HEK293 (cell line): Measurements from ENCODE around the gene TRAM2.

Experiments used
- EGR2 ChIP-seq: fragments of 450-650 bp; formaldehyde crosslinking; IDR thresholded peaks from 2 replicates; pipeline ENCODE4 v1.5.1; 2016; ENCODE audit warnings: low read depth, missing biosample characterization, missing genetic modification characterization
- KLF10 ChIP-seq: fragments of 450-650 bp; IDR thresholded peaks from 2 replicates; pipeline ENCODE4 v1.5.1; 2018; ENCODE audit warnings: missing biosample characterization, mild to moderate bottlenecking, missing genetic modification characterization
- KLF17 ChIP-seq: fragments of 450-650 bp; formaldehyde crosslinking; IDR thresholded peaks from 2 replicates; pipeline ENCODE4 v1.5.1; 2016; ENCODE audit warnings: missing biosample characterization, missing genetic modification characterization
- KLF8 ChIP-seq: fragments of 450-650 bp; formaldehyde crosslinking; IDR thresholded peaks from 2 replicates; pipeline ENCODE4 v1.5.1; 2016; ENCODE audit warnings: missing biosample characterization, missing genetic modification characterization
- KLF9 ChIP-seq: fragments of 450-650 bp; formaldehyde crosslinking; IDR thresholded peaks from 2 replicates; pipeline ENCODE4 v1.5.1; 2016; ENCODE audit warnings: missing biosample characterization, missing genetic modification characterization, low read depth
- PATZ1 ChIP-seq: fragments of 450-650 bp; formaldehyde crosslinking; IDR thresholded peaks from 2 replicates; pipeline ENCODE4 v1.5.1; 2016; ENCODE audit warnings: missing biosample characterization, missing genetic modification characterization
- SP3 ChIP-seq: fragments of 450-650 bp; formaldehyde crosslinking; IDR thresholded peaks from 2 replicates; pipeline ENCODE4 v1.5.1; 2016; ENCODE audit warnings: missing biosample characterization, missing genetic modification characterization
- TCF7L2 ChIP-seq: IDR thresholded peaks from 2 replicates; pipeline ENCODE4 v1.6.1; 2011; ENCODE audit warnings: low read depth, mild to moderate bottlenecking, inconsistent platforms, low read length, moderate library complexity, borderline replicate concordance
- ZBTB20 ChIP-seq: fragments of 450-650 bp; formaldehyde crosslinking; IDR thresholded peaks from 2 replicates; pipeline ENCODE4 v1.5.1; 2016; ENCODE audit warnings: missing biosample characterization, missing genetic modification characterization
- ZBTB8A ChIP-seq: fragments of 450-650 bp; formaldehyde crosslinking; IDR thresholded peaks from 2 replicates; pipeline ENCODE4 v1.5.1; 2016; ENCODE audit warnings: missing biosample characterization, missing genetic modification characterization
- ZFHX2 ChIP-seq: fragments of 450-650 bp; formaldehyde crosslinking; conservative IDR thresholded peaks from 2 replicates; pipeline ENCODE4 v1.5.1; 2016; ENCODE audit warnings: missing biosample characterization, missing genetic modification characterization
- ZNF10 ChIP-seq: fragments of 450-650 bp; formaldehyde crosslinking; IDR thresholded peaks from 2 replicates; pipeline ENCODE4 v1.5.1; 2017; ENCODE audit warnings: missing biosample characterization, missing genetic modification characterization
- ZNF202 ChIP-seq: fragments of 450-650 bp; formaldehyde crosslinking; IDR thresholded peaks from 2 replicates; pipeline ENCODE4 v1.5.1; 2016; ENCODE audit warnings: missing biosample characterization, missing genetic modification characterization, borderline replicate concordance
- ZNF274 ChIP-seq, 2 experiments: fragments of 200-500 bp in 1 of 2; fragments of 450-650 bp in 1 of 2; sonication (Bioruptor generic) in 1 of 2; formaldehyde crosslinking in 1 of 2; IDR thresholded peaks; 2 replicates each; pipeline versions ENCODE4 v1.5.1 to v1.6.1; 2014 to 2016; ENCODE audit warnings: borderline replicate concordance in 1 of 2, inconsistent platforms in 1 of 2, low read length in 1 of 2, missing biosample characterization in 1 of 2, missing genetic modification characterization in 1 of 2
- ZNF292 ChIP-seq: fragments of 450-650 bp; formaldehyde crosslinking; IDR thresholded peaks from 2 replicates; pipeline ENCODE4 v1.5.1; 2016; ENCODE audit warnings: low read depth, missing biosample characterization, missing genetic modification characterization, borderline replicate concordance
- ZNF341 ChIP-seq: fragments of 450-650 bp; formaldehyde crosslinking; IDR thresholded peaks from 2 replicates; pipeline ENCODE4; 2016; ENCODE audit warnings: low read depth, missing biosample characterization, missing genetic modification characterization
- ZNF514 ChIP-seq: fragments of 450-650 bp; formaldehyde crosslinking; IDR thresholded peaks from 2 replicates; pipeline ENCODE4 v1.5.1; 2016; ENCODE audit warnings: missing biosample characterization, missing genetic modification characterization
- ZNF521 ChIP-seq: fragments of 450-650 bp; formaldehyde crosslinking; IDR thresholded peaks from 2 replicates; pipeline ENCODE4 v1.5.1; 2017; ENCODE audit warnings: missing biosample characterization, mild to moderate bottlenecking, missing genetic modification characterization
- ZNF639 ChIP-seq: fragments of 450-650 bp; formaldehyde crosslinking; IDR thresholded peaks from 2 replicates; pipeline ENCODE4 v1.5.1; 2016; ENCODE audit warnings: missing biosample characterization, missing genetic modification characterization
- ZNF701 ChIP-seq: fragments of 450-650 bp; formaldehyde crosslinking; IDR thresholded peaks from 2 replicates; pipeline ENCODE4 v1.5.1; 2016; ENCODE audit warnings: missing biosample characterization, missing genetic modification characterization
- ZNF747 ChIP-seq: fragments of 450-650 bp; formaldehyde crosslinking; IDR thresholded peaks from 2 replicates; pipeline ENCODE4 v1.5.1; 2016; ENCODE audit warnings: missing biosample characterization, missing genetic modification characterization
- ZSCAN23 ChIP-seq: fragments of 450-650 bp; formaldehyde crosslinking; IDR thresholded peaks from 2 replicates; pipeline ENCODE4 v1.5.1; 2016; ENCODE audit warnings: missing biosample characterization, missing genetic modification characterization
- TF ChIP-seq, protein P1 (sequence below): fragments of 450-650 bp; formaldehyde crosslinking; IDR thresholded peaks from 2 replicates; pipeline ENCODE4 v1.5.1; 2016; ENCODE audit warnings: missing biosample characterization, missing genetic modification characterization
- TF ChIP-seq, protein P2 (sequence below): IDR thresholded peaks from 2 replicates; pipeline ENCODE4 v1.6.1; 2011; ENCODE audit warnings: mild to moderate bottlenecking, low read depth, low read length, borderline replicate concordance
- TF ChIP-seq, protein P3 (sequence below): sonication (generic); formaldehyde crosslinking; IDR thresholded peaks from 2 replicates; pipeline ENCODE4 v1.8.1; 2022; ENCODE audit warnings: mild to moderate bottlenecking, moderate library complexity, missing genetic modification reagents
- TF ChIP-seq, protein P4 (sequence below): fragments of 450-650 bp; formaldehyde crosslinking; IDR thresholded peaks from 2 replicates; pipeline ENCODE4 v1.5.1; 2016; ENCODE audit warnings: missing biosample characterization, missing genetic modification characterization
- TF ChIP-seq, protein P5 (sequence below): fragments of 450-650 bp; formaldehyde crosslinking; IDR thresholded peaks from 2 replicates; pipeline ENCODE4 v1.5.1; 2017; ENCODE audit warnings: missing biosample characterization, missing genetic modification characterization

TRAM2 gene

DNA sequence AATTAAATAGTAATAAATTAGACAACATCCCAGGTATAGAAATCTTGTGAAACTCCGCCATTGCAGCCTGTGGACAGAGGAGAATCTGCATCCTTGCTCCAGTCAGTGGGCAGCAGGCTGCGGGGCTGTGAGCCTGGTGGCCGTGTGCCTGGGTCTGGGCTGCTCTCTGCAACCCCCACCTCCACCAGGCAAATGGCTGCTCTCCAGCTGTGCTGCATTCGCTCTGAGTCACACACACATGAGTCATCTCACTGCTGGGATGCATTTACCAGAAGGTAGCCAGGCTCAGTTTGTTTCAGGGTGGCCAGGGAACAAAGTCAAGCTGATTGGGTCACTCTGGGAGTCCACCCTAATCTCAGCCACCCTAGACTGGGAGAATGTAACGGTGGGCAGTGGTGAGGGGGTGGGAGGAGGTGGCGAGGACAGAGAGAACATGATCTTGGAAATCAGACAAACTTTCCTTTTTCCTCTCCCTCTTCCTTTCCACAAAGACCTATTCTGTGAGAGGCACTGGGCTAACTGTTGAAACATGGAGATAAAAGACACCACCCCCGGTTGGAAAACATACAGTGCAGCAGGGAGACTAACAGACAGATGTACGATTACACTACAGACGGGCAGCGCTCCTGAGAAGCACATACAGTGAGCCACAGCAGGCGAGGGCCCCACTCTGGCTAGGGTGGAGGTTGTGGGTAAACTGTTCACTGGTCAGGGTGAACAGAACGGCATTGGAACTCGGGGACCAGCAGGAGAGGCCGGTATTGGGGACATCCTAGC is 59.2 kb downstream of the TRAM2 start (continued):
- 0 out of 2 replicates have a peak, but pooled peaks have one; percentile 18 for TF ChIP-seq SP3 (tag by site-specific recombination)
- TF ChIP-seq ZFHX2: peak; percentile 75
- TF ChIP-seq KLF9 (tag by site-specific recombination): peak; percentile 29; the same call in 1 of the 2 replicates
- no peak for TF ChIP-seq ZNF202 (tag by site-specific recombination)
- peak; percentile 85 for TF ChIP-seq KLF17 (tag by site-specific recombination)
- no peak for TF ChIP-seq ZNF514 (tag by site-specific recombination)
- TF ChIP-seq ZSCAN23: no peak
- TF ChIP-seq, protein P1, sequence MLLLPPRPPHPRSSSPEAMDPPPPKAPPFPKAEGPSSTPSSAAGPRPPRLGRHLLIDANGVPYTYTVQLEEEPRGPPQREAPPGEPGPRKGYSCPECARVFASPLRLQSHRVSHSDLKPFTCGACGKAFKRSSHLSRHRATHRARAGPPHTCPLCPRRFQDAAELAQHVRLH: 0 out of 2 replicates have a peak, but pooled peaks have one; percentile 33
- TF ChIP-seq, protein P2, sequence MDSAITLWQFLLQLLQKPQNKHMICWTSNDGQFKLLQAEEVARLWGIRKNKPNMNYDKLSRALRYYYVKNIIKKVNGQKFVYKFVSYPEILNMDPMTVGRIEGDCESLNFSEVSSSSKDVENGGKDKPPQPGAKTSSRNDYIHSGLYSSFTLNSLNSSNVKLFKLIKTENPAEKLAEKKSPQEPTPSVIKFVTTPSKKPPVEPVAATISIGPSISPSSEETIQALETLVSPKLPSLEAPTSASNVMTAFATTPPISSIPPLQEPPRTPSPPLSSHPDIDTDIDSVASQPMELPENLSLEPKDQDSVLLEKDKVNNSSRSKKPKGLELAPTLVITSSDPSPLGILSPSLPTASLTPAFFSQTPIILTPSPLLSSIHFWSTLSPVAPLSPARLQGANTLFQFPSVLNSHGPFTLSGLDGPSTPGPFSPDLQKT: no peak
- TF ChIP-seq TCF7L2: no peak
- TF ChIP-seq, protein P3, sequence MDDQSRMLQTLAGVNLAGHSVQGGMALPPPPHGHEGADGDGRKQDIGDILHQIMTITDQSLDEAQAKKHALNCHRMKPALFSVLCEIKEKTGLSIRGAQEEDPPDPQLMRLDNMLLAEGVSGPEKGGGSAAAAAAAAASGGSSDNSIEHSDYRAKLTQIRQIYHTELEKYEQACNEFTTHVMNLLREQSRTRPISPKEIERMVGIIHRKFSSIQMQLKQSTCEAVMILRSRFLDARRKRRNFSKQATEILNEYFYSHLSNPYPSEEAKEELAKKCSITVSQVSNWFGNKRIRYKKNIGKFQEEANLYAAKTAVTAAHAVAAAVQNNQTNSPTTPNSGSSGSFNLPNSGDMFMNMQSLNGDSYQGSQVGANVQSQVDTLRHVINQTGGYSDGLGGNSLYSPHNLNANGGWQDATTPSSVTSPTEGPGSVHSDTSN (CRISPR knock-in tag): no peak
- TF ChIP-seq ZNF292: no peak
- peak; percentile 30; the same call in 1 of the 2 replicates for TF ChIP-seq ZBTB20 (tag by site-specific recombination)
- no peak for TF ChIP-seq ZNF274 (IDR thresholded peaks at IDR 0.05; ENCODE audit: low read length)
- TF ChIP-seq ZNF274 (tag by site-specific recombination; IDR thresholded peaks at IDR 0.05; ENCODE audit: borderline replicate concordance): no peak
- TF ChIP-seq EGR2 (tag by site-specific recombination): peak; percentile 66
- peak; percentile 85 for TF ChIP-seq ZBTB8A (tag by site-specific recombination)
- peak; percentile 23; the same call in 1 of the 2 replicates for TF ChIP-seq KLF10 (tag by site-specific recombination)
- TF ChIP-seq ZNF341: peak; percentile 77
- no peak for TF ChIP-seq ZNF701 (tag by site-specific recombination)
- TF ChIP-seq ZNF10 (tag by site-specific recombination): no peak
- TF ChIP-seq KLF8 (tag by site-specific recombination): peak; percentile 74
- peak; percentile 76; the same call in 1 of the 2 replicates for TF ChIP-seq ZNF639
- TF ChIP-seq, protein P4, sequence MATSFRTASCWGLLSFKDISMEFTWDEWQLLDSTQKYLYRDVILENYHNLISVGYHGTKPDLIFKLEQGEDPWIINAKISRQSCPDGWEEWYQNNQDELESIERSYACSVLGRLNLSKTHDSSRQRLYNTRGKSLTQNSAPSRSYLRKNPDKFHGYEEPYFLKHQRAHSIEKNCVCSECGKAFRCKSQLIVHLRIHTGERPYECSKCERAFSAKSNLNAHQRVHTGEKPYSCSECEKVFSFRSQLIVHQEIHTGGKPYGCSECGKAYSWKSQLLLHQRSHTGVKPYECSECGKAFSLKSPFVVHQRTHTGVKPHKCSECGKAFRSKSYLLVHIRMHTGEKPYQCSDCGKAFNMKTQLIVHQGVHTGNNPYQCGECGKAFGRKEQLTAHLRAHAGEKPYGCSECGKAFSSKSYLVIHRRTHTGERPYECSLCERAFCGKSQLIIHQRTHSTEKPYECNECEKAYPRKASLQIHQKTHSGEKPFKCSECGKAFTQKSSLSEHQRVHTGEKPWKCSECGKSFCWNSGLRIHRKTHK: no peak
- TF ChIP-seq, protein P5, sequence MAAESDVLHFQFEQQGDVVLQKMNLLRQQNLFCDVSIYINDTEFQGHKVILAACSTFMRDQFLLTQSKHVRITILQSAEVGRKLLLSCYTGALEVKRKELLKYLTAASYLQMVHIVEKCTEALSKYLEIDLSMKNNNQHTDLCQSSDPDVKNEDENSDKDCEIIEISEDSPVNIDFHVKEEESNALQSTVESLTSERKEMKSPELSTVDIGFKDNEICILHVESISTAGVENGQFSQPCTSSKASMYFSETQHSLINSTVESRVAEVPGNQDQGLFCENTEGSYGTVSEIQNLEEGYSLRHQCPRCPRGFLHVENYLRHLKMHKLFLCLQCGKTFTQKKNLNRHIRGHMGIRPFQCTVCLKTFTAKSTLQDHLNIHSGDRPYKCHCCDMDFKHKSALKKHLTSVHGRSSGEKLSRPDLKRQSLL: no peak
- peak; percentile 91 for TF ChIP-seq PATZ1 (tag by site-specific recombination)
- no peak for TF ChIP-seq ZNF747 (tag by site-specific recombination)
- TF ChIP-seq ZNF521 (tag by site-specific recombination): no peak
